Caco-2 (cell line): ENCODE results near the gene RPS16. TPM values are rescaled to one million over a fixed set of nuclear protein-coding genes. Genes with fewer than 3 reads are reported as not detected.

Source experiments
- BruUV-seq: library from RNA; stranded (reverse); fragments of 400-500 nt; replicated peaks from 2 replicates; lab custom pipeline; 2021; lab: Mats Ljungman, UMichigan
- CTCF ChIA-PET: fragments of 300-600 bp; sonication (Branson Sonifier 250); formaldehyde crosslinking; loops from one replicate; lab custom pipeline; 2022; ENCODE audit warnings: antibody characterized with exemption; lab: Charles Lee
- POLR2A ChIA-PET: fragments of 300-600 bp; sonication (Branson Sonifier 250); formaldehyde crosslinking; loops from one replicate; lab custom pipeline; 2022; ENCODE audit warnings: antibody characterized with exemption; lab: Charles Lee
- DNase-seq, 2 experiments: peaks; one replicate each; pipeline versions ENCODE4 v3.0.0 to v3.0.0-alpha.2; 2020 to 2022
- H3K27me3 ChIP-seq: replicated peaks from 2 replicates; pipeline ENCODE4 v1.6.0; 2011; ENCODE audit warnings: low read length; ENCODE audit not compliant: control insufficient read depth, insufficient read depth
- H3K36me3 ChIP-seq: 2 replicates; pipeline ENCODE4 v1.5.1; 2011; ENCODE audit warnings: low read length; ENCODE audit not compliant: control insufficient read depth, insufficient read depth
- H3K4me1 ChIP-seq: fragments of 250-450 bp; sonication (Bioruptor Pico); 2 replicates; pipeline ENCODE4 v1.5.1; 2020; ENCODE audit warnings: mild to moderate bottlenecking
- H3K4me3 ChIP-seq: 2 replicates; pipeline ENCODE4 v1.5.1; 2011; ENCODE audit warnings: low read depth, mild to moderate bottlenecking, control low read depth, low read length
- H3K9me3 ChIP-seq: fragments of 250-450 bp; sonication (Bioruptor Pico); 2 replicates; pipeline ENCODE4 v1.5.1; 2020; ENCODE audit warnings: mild to moderate bottlenecking, moderate library complexity
- H3K27ac Mint-ChIP-seq: one replicate; pipeline ENCODE4 v1.8.0; 2022; ENCODE audit warnings: mixed read lengths; ENCODE audit not compliant: unreplicated experiment
- H3K27me3 Mint-ChIP-seq: one replicate; pipeline ENCODE4 v1.8.0; 2022; ENCODE audit warnings: mixed read lengths; ENCODE audit not compliant: insufficient read depth, unreplicated experiment
- H3K36me3 Mint-ChIP-seq: one replicate; pipeline ENCODE4 v1.8.0; 2022; ENCODE audit warnings: mild to moderate bottlenecking, mixed read lengths; ENCODE audit not compliant: insufficient read depth, unreplicated experiment
- H3K4me1 Mint-ChIP-seq: one replicate; pipeline ENCODE4 v1.8.0; 2022; ENCODE audit warnings: low read depth, mixed read lengths; ENCODE audit not compliant: unreplicated experiment
- H3K4me3 Mint-ChIP-seq: one replicate; pipeline ENCODE4 v1.8.0; 2022; ENCODE audit warnings: mild to moderate bottlenecking, moderate library complexity, mixed read lengths; ENCODE audit not compliant: unreplicated experiment
- H3K9me3 Mint-ChIP-seq: one replicate; pipeline ENCODE4 v1.8.0; 2022; ENCODE audit warnings: mixed read lengths; ENCODE audit not compliant: unreplicated experiment
- intact Hi-C: fragments of 100-400 bp; cut with micrococcal nuclease; formaldehyde crosslinking; loops from one replicate; pipeline ENCODE4 v1.10.0; 2022; ENCODE audit not compliant: unreplicated experiment
- total RNA-seq: library from RNA; stranded (reverse); gene quantifications from 2 replicates; pipeline ENCODE4 v1.2.3, GENCODE V29; 2022
- TF ChIP-seq, protein P1 (sequence below), 2 experiments: fragments of 200-600 bp in 1 of 2; IDR thresholded peaks; 1 replicate in 1 of 2; 2 replicates in 1 of 2; pipeline versions ENCODE4 v1.5.1 to v1.8.0; 2011 to 2022; ENCODE audit warnings: antibody characterized with exemption in 1 of 2, control low read depth in 1 of 2, inconsistent platforms in 1 of 2, low read depth in 1 of 2, low read length in 1 of 2, mild to moderate bottlenecking in 1 of 2, moderate library complexity in 1 of 2; ENCODE audit not compliant: insufficient read depth in 1 of 2, severe bottlenecking in 1 of 2, unreplicated experiment in 1 of 2

The RPS16 gene
- total RNA-seq, 1 experiment from 2014 or later, result 2,801 TPM

GRCh38 chr19:39427707-39428106 lies 8.0 kb downstream of the RPS16 start:
- Mint-ChIP-seq H3K27ac (peak overlapping the region; percentile 79), H3K9me3 (no peaks in the 10 kb centered on the region), H3K4me3 (no peak overlapping the region), H3K4me1 (no peaks in the 10 kb centered on the region), H3K27me3 (no peaks in the 10 kb centered on the region), H3K36me3 (peaks cover 60% of the 10 kb centered on the region)
- CTCF ChIA-PET, result interaction anchor here (0.6 to 1.7 kb wide), 5 partner anchors 12 to 921 kb away, joined by 3 to 9 read pairs (median 5); partner anchors contain the start of genes C19orf47 and PLD3
- Histone ChIP-seq H3K4me1 (peaks cover 27% of the 10 kb centered on the region), H3K27me3 (no peaks in the 10 kb centered on the region), H3K9me3 (no peaks in the 10 kb centered on the region), H3K4me3 (no peak overlapping the region), H3K36me3 (peaks cover 5% of the 10 kb centered on the region)
- DNase-seq, result no peak
- POLR2A ChIA-PET, result interaction anchor here (0.5 to 1.9 kb wide), 3 partner anchors 8 to 13 kb away, joined by 3 to 34 read pairs (median 7); partner anchors contain the start of gene RPS16
- TF ChIP-seq, protein P1, sequence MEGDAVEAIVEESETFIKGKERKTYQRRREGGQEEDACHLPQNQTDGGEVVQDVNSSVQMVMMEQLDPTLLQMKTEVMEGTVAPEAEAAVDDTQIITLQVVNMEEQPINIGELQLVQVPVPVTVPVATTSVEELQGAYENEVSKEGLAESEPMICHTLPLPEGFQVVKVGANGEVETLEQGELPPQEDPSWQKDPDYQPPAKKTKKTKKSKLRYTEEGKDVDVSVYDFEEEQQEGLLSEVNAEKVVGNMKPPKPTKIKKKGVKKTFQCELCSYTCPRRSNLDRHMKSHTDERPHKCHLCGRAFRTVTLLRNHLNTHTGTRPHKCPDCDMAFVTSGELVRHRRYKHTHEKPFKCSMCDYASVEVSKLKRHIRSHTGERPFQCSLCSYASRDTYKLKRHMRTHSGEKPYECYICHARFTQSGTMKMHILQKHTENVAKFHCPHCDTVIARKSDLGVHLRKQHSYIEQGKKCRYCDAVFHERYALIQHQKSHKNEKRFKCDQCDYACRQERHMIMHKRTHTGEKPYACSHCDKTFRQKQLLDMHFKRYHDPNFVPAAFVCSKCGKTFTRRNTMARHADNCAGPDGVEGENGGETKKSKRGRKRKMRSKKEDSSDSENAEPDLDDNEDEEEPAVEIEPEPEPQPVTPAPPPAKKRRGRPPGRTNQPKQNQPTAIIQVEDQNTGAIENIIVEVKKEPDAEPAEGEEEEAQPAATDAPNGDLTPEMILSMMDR (IDR thresholded peaks at IDR 0.05; ENCODE audit: insufficient read depth in 1 of 2, low read depth in 1 of 2, low read length in 1 of 2, severe bottlenecking in 1 of 2, unreplicated experiment in 1 of 2), result no peak
- BruUV-seq, result no TSS peak
- intact Hi-C loops, result loop anchor here (1.0 kb wide), 1 partner anchor 15 kb away; the partner anchor contains the start of gene PLEKHG2

- H3K4me3 Mint-ChIP-seq, result no peak overlapping the region
- peaks cover 26% of the 10 kb centered on the region for H3K4me1 ChIP-seq
- peaks cover 5% of the 10 kb centered on the region for H3K36me3 ChIP-seq
- peaks cover 58% of the 10 kb centered on the region for H3K36me3 Mint-ChIP-seq
- H3K4me1 Mint-ChIP-seq, result no peaks in the 10 kb centered on the region
- CTCF ChIA-PET, result no interaction called here
- no peaks in the 10 kb centered on the region for H3K27me3 Mint-ChIP-seq
- H3K4me3 ChIP-seq, result no peak overlapping the region
- H3K27me3 ChIP-seq, result no peaks in the 10 kb centered on the region
- DNase-seq, result no peak
- no peak overlapping the region for H3K27ac Mint-ChIP-seq
- no peaks in the 10 kb centered on the region for H3K9me3 ChIP-seq
- intact Hi-C loops, result no loop called here
- no peaks in the 10 kb centered on the region for H3K9me3 Mint-ChIP-seq
- POLR2A ChIA-PET, result interaction anchor here (1.9 kb wide), 1 partner anchor 10 kb away, joined by 34 read pairs; the partner anchor contains the start of gene RPS16
- TSS peak; percentile 9 for BruUV-seq
- TF ChIP-seq, protein P1 (IDR thresholded peaks at IDR 0.05; ENCODE audit: insufficient read depth in 1 of 2, low read depth in 1 of 2, low read length in 1 of 2, severe bottlenecking in 1 of 2, unreplicated experiment in 1 of 2), result no peak
Observed at GRCh38 chr19:39426170-39426569, 9.6 kb downstream of the RPS16 start.

- DNase-seq, result no peak
- BruUV-seq, result no TSS peak
- H3K4me3 ChIP-seq, result no peak overlapping the region
- peaks cover 22% of the 10 kb centered on the region for H3K4me1 ChIP-seq
- Mint-ChIP-seq H3K27me3 (no peaks in the 10 kb centered on the region), H3K27ac (no peak overlapping the region), H3K36me3 (peaks cover 58% of the 10 kb centered on the region), H3K4me1 (no peaks in the 10 kb centered on the region), H3K4me3 (no peak overlapping the region), H3K9me3 (no peaks in the 10 kb centered on the region)
- no peaks in the 10 kb centered on the region for H3K9me3 ChIP-seq
- ChIA-PET CTCF (no interaction called here), POLR2A (interaction anchor here (1.5 kb wide), 1 partner anchor 10 kb away, joined by 11 read pairs; the partner anchor contains the start of gene RPS16)
- intact Hi-C loops, result no loop called here
- TF ChIP-seq, protein P1 (IDR thresholded peaks at IDR 0.05; ENCODE audit: insufficient read depth in 1 of 2, low read depth in 1 of 2, low read length in 1 of 2, severe bottlenecking in 1 of 2, unreplicated experiment in 1 of 2), result no peak
- H3K27me3 ChIP-seq, result no peaks in the 10 kb centered on the region
- peaks cover 5% of the 10 kb centered on the region for H3K36me3 ChIP-seq
Observed at GRCh38 chr19:39425744-39426143, 10.0 kb downstream of the RPS16 start.
